ENCODE data around the gene DEDD. TPM values are rescaled to one million over a fixed set of nuclear protein-coding genes. Genes with fewer than 3 reads are reported as not detected.

DEDD gene
- total and polyA plus RNA-seq, 2 of the 13 experiments (the other 11 are each of a cell fraction or from before 2014, with no cell fraction given) = 12.6 to 27.8 TPM

GRCh38 chr1:161132410-161133219 lies at the start of gene DEDD (continued):
- no peak for TF ChIP-seq REXO4 (CRISPR knock-in tag; IDR thresholded peaks at IDR 0.05; ENCODE audit: borderline replicate concordance)
- TF ChIP-seq RARG (CRISPR knock-in tag; IDR thresholded peaks at IDR 0.05; ENCODE audit: low read depth) = no peak
- no peak for TF ChIP-seq ZSCAN5A (CRISPR knock-in tag; IDR thresholded peaks at IDR 0.05; ENCODE audit: borderline replicate concordance)
- no peak for TF ChIP-seq ZBTB34 (CRISPR knock-in tag; IDR thresholded peaks at IDR 0.05)
- TF ChIP-seq ZNF30 (CRISPR knock-in tag; IDR thresholded peaks at IDR 0.05) = no peak
- no peak for TF ChIP-seq NR0B2 (CRISPR knock-in tag; IDR thresholded peaks at IDR 0.05)
- TF ChIP-seq EZH2 (conservative IDR thresholded peaks at IDR 0.05; ENCODE audit: low read depth, low read length) = no peak
- no peak for TF ChIP-seq FOXC1 (CRISPR knock-in tag; IDR thresholded peaks at IDR 0.05; ENCODE audit: borderline replicate concordance)
- no peak for TF ChIP-seq ERF (CRISPR knock-in tag; IDR thresholded peaks at IDR 0.05)
- TF ChIP-seq ZNF709 (CRISPR knock-in tag; IDR thresholded peaks at IDR 0.05) = no peak
- no peak for TF ChIP-seq ZNF607 (CRISPR knock-in tag; IDR thresholded peaks at IDR 0.05; ENCODE audit: borderline replicate concordance)
- TF ChIP-seq CBX2 (IDR thresholded peaks at IDR 0.05; ENCODE audit: low read depth, low read length) = no peak
- TF ChIP-seq CBX2 (CRISPR knock-in tag; IDR thresholded peaks at IDR 0.05; ENCODE audit: low read depth) = no peak
- 0 out of 2 replicates have a peak, but pooled peaks have one; percentile 44 for TF ChIP-seq ZFP1 (CRISPR knock-in tag; IDR thresholded peaks at IDR 0.05)
- TF ChIP-seq SMAD9 (CRISPR knock-in tag; IDR thresholded peaks at IDR 0.05) = no peak
- no peak for TF ChIP-seq ZNF513 (CRISPR knock-in tag; conservative IDR thresholded peaks at IDR 0.05)
- no peak for TF ChIP-seq CHD4 (IDR thresholded peaks at IDR 0.05; ENCODE audit: borderline replicate concordance, low read length)
- no peak for TF ChIP-seq ZNF512 (CRISPR knock-in tag; IDR thresholded peaks at IDR 0.05)
- TF ChIP-seq KLF11 (CRISPR knock-in tag; IDR thresholded peaks at IDR 0.05) = no peak
- TF ChIP-seq GRHL1 (CRISPR knock-in tag; conservative IDR thresholded peaks at IDR 0.05) = no peak
- no peak for TF ChIP-seq U2AF2 (IDR thresholded peaks at IDR 0.05; ENCODE audit: low read depth, low read length)
- TF ChIP-seq ZIK1 (CRISPR knock-in tag; IDR thresholded peaks at IDR 0.05; ENCODE audit: borderline replicate concordance, low read depth) = peak; percentile 65; the same call in 1 of the 2 replicates

All from HepG2 (cell line).